Hepatocyte (in vitro differentiated cells): ENCODE measurements around the gene DISC1. TPM values are rescaled to one million over a fixed set of nuclear protein-coding genes. Genes with fewer than 3 reads are reported as not detected.

Experiments used
- DNase-seq: peaks from one replicate; pipeline ENCODE4 v3.0.0-alpha.2; 2016; ENCODE audit warnings: low spot score
- H2AFZ ChIP-seq: fragments of 200-600 bp; sonication (generic); 2 replicates; pipeline ENCODE4 v1.6.0; 2016; ENCODE audit warnings: antibody characterized with exemption, mild to moderate bottlenecking
- H3K27ac ChIP-seq: fragments of 200-600 bp; sonication (generic); 2 replicates; pipeline ENCODE4 v1.5.1; 2016; ENCODE audit warnings: mild to moderate bottlenecking
- H3K27me3 ChIP-seq: fragments of 200-600 bp; sonication (generic); 2 replicates; pipeline ENCODE4 v1.6.1; 2016
- H3K36me3 ChIP-seq: fragments of 200-600 bp; sonication (generic); replicated peaks from 2 replicates; pipeline ENCODE4 v1.5.1; 2016; ENCODE audit warnings: low read depth; ENCODE audit not compliant: insufficient read depth
- H3K4me1 ChIP-seq: fragments of 200-600 bp; sonication (generic); 2 replicates; pipeline ENCODE4 v1.5.1; 2016; ENCODE audit warnings: mild to moderate bottlenecking, moderate library complexity; ENCODE audit not compliant: insufficient read depth
- H3K4me2 ChIP-seq: fragments of 200-600 bp; sonication (generic); 2 replicates; pipeline ENCODE4 v1.6.0; 2016
- H3K4me3 ChIP-seq: fragments of 200-600 bp; sonication (generic); 2 replicates; pipeline ENCODE4 v1.5.1; 2016; ENCODE audit warnings: mild to moderate bottlenecking
- H3K79me2 ChIP-seq: fragments of 200-600 bp; sonication (generic); 2 replicates; pipeline ENCODE4 v1.6.0; 2017; ENCODE audit warnings: mild to moderate bottlenecking
- H3K9me2 ChIP-seq: fragments of 200-600 bp; sonication (generic); replicated peaks from 2 replicates; pipeline ENCODE4 v1.6.0; 2017; ENCODE audit warnings: mild to moderate bottlenecking; ENCODE audit not compliant: insufficient read depth
- H3K9me3 ChIP-seq: fragments of 200-600 bp; sonication (generic); 2 replicates; pipeline ENCODE4 v1.5.1; 2016; ENCODE audit warnings: low read depth, mild to moderate bottlenecking
- H4K20me1 ChIP-seq: fragments of 200-600 bp; sonication (generic); 2 replicates; pipeline ENCODE4 v1.6.0; 2016; ENCODE audit warnings: mild to moderate bottlenecking; ENCODE audit not compliant: insufficient read depth, poor library complexity, severe bottlenecking
- EZH2 ChIP-seq: fragments of 200-600 bp; sonication (generic); IDR thresholded peaks from 2 replicates; pipeline ENCODE4 v1.6.1; 2016; ENCODE audit warnings: antibody characterized with exemption, mild to moderate bottlenecking, borderline replicate concordance
- EZH2phosphoT487 ChIP-seq: fragments of 200-600 bp; sonication (generic); IDR thresholded peaks from one replicate; pipeline ENCODE4 v1.6.1; 2018; ENCODE audit warnings: antibody characterized with exemption, mild to moderate bottlenecking, low read depth, moderate library complexity; ENCODE audit not compliant: unreplicated experiment, severe bottlenecking
- WGBS: methylation state at CpG from one replicate; pipeline ENCODE4 v1.1.6; 2016; ENCODE audit warnings: low lambda C conversion rate; ENCODE audit errors: missing lambda C conversion rate; 5-methylcytosine and 5-hydroxymethylcytosine counted together
- polyA plus RNA-seq: library from polyadenylated mRNA; unstranded; fragments of >200 nt; fragmentation: Nextera tagmentation; extraction: Ambion mirVana; gene quantifications from 2 replicates; pipeline ENCODE4 v1.2.1, GENCODE V29; 2016
- total RNA-seq: library from RNA; depleted of rRNA; stranded (reverse); fragments of >200 nt; gene quantifications from 2 replicates; pipeline ENCODE4 v1.2.3, GENCODE V29; 2014
- TF ChIP-seq, protein P1 (sequence below): fragments of 200-600 bp; sonication (generic); IDR thresholded peaks from 2 replicates; pipeline ENCODE4 v1.5.1; 2016; ENCODE audit warnings: antibody characterized with exemption, mild to moderate bottlenecking; ENCODE audit not compliant: poor library complexity

DISC1 gene
- total and polyA plus RNA-seq, 2 experiments from 2014 or later: 3.0 to 4.7 TPM

DNA sequence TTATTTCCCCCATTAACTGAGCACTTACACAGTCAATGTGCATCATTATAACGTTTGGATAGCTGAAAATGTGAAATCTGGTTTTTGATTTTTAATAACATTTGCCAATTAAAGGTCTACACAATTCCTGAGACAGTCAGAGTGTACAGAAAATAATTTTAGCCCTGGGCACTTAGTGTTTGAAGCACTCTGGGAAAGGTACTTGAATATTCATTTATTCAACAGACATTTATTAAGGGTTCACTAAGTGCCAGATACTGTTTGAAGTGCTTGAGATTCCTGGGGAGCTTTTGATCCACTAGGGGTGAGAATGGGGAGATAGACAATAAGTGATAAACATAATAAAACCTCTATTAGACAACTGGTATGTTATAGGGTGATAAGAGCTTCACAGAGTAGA, 141.8 kb downstream of the DISC1 start:
- H3K79me2 ChIP-seq: no peaks in the 10 kb centered on the region
- H3K4me1 ChIP-seq: no peaks in the 10 kb centered on the region
- no peak overlapping the region for H3K27ac ChIP-seq
- H3K4me2 ChIP-seq: no peak overlapping the region
- H3K9me3 ChIP-seq: no peaks in the 10 kb centered on the region
- TF ChIP-seq EZH2: no peak
- TF ChIP-seq, protein P1, sequence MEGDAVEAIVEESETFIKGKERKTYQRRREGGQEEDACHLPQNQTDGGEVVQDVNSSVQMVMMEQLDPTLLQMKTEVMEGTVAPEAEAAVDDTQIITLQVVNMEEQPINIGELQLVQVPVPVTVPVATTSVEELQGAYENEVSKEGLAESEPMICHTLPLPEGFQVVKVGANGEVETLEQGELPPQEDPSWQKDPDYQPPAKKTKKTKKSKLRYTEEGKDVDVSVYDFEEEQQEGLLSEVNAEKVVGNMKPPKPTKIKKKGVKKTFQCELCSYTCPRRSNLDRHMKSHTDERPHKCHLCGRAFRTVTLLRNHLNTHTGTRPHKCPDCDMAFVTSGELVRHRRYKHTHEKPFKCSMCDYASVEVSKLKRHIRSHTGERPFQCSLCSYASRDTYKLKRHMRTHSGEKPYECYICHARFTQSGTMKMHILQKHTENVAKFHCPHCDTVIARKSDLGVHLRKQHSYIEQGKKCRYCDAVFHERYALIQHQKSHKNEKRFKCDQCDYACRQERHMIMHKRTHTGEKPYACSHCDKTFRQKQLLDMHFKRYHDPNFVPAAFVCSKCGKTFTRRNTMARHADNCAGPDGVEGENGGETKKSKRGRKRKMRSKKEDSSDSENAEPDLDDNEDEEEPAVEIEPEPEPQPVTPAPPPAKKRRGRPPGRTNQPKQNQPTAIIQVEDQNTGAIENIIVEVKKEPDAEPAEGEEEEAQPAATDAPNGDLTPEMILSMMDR: no peak
- TF ChIP-seq EZH2phosphoT487: no peak
- H2AFZ ChIP-seq: no peak overlapping the region
- H3K36me3 ChIP-seq: no peaks in the 10 kb centered on the region
- DNase-seq: no peak
- 83% methylated on average over 1 of the region's 1 CpG for WGBS
- no peaks in the 10 kb centered on the region for H3K27me3 ChIP-seq
- H3K4me3 ChIP-seq: no peak overlapping the region
- H4K20me1 ChIP-seq: no peaks in the 10 kb centered on the region
- no peaks in the 10 kb centered on the region for H3K9me2 ChIP-seq

DNA sequence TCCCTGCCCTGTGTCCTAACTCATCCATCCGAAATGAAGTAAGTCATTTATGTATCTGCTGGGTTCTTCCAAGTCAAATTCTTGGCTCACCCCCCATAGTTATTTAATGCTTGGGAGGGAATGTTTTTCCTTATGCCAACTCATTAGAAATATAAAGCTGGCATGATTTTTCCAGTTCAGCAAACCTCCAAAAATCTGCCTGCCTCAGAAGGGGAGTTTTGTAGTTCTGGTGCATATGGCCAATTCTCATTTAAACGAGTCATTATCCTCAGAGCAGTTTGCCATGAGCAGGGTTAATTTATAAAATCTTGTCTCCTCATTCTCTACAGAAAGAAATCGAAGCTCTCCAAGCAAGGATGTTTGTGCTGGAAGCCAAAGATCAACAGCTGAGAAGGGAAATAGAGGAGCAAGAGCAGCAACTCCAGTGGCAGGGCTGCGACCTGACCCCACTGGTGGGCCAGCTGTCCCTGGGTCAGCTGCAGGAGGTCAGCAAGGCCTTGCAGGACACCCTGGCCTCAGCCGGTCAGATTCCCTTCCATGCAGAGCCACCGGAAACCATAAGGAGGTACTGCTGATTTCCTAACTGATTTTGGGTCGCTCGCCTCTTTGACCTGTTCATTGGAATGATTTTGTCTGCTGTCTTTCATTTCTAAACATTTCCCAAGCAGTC, 144.1 kb downstream of the DISC1 start:
- 90% methylated on average over 8 of the region's 8 CpGs for WGBS
- DNase-seq: no peak

DNA sequence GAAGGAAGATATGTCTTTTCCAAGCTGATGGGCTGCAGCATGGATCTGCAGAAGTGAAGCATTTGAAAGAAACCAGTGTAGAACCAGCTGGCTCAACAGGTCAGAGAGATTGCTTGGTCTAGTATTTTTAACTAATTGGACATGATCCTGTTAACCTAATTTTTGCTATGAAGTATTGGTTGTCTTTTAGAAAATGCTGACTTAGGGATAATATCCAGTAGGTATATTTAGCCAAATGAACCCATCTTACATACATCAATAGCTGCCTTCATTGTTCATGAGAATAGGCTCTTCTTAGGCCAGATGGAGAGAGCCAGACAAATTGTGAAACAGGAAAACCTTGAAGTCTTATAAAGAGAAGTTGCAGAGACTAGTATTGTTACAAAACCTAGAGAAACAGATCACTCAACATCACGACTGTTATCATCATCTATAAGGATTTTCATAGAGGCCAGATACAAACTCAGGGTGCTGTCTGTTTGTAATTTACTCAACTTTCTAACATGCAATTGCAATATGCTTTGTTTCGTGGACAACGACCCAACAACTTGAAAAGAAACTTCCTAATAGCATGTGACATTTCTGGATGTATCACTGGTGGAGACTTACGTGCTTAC, 148.2 kb downstream of the DISC1 start:
- H3K36me3 ChIP-seq: no peaks in the 10 kb centered on the region
- no peaks in the 10 kb centered on the region for H3K9me2 ChIP-seq
- H3K79me2 ChIP-seq: no peaks in the 10 kb centered on the region
- H2AFZ ChIP-seq: no peak overlapping the region
- no peak for DNase-seq
- no peaks in the 10 kb centered on the region for H3K4me1 ChIP-seq
- H3K27ac ChIP-seq: no peak overlapping the region
- H3K4me2 ChIP-seq: no peak overlapping the region
- no peak overlapping the region for H3K4me3 ChIP-seq
- TF ChIP-seq, protein P1: no peak
- TF ChIP-seq EZH2phosphoT487 (no peak), EZH2 (no peak)
- H4K20me1 ChIP-seq: no peaks in the 10 kb centered on the region
- H3K9me3 ChIP-seq: no peaks in the 10 kb centered on the region
- H3K27me3 ChIP-seq: no peaks in the 10 kb centered on the region
- 91% methylated on average over 4 of the region's 4 CpGs for WGBS

More for the DNA sequence above, 144.1 kb downstream of the DISC1 start:
- H3K4me1 ChIP-seq: no peaks in the 10 kb centered on the region
- no peaks in the 10 kb centered on the region for H3K36me3 ChIP-seq
- H3K9me2 ChIP-seq: no peaks in the 10 kb centered on the region
- no peak overlapping the region for H3K4me3 ChIP-seq
- TF ChIP-seq EZH2 (no peak), EZH2phosphoT487 (no peak)
- TF ChIP-seq, protein P1: no peak
- H2AFZ ChIP-seq: no peak overlapping the region
- no peaks in the 10 kb centered on the region for H4K20me1 ChIP-seq
- H3K79me2 ChIP-seq: no peaks in the 10 kb centered on the region
- H3K4me2 ChIP-seq: no peak overlapping the region
- no peaks in the 10 kb centered on the region for H3K27me3 ChIP-seq
- no peaks in the 10 kb centered on the region for H3K9me3 ChIP-seq
- no peak overlapping the region for H3K27ac ChIP-seq
